H1 (cell line): ENCODE results near the gene BHMT. TPM values are rescaled to one million over a fixed set of nuclear protein-coding genes. Genes with fewer than 3 reads are reported as not detected.

Source experiments
- CTCF ChIA-PET: fragments of 300-600 bp; sonication (Branson Sonifier 250); formaldehyde crosslinking; loops from one replicate; lab custom pipeline; 2021; ENCODE audit not compliant: partially characterized antibody; lab: Charles Lee
- POLR2A ChIA-PET: fragments of 300-600 bp; sonication (Branson Sonifier 250); formaldehyde crosslinking; loops from one replicate; lab custom pipeline; 2021; ENCODE audit warnings: inconsistent platforms; ENCODE audit not compliant: partially characterized antibody; lab: Charles Lee
- DNase-seq, 2 experiments: peaks; one replicate each; pipeline versions ENCODE4 v3.0.0 to v3.0.0-alpha.2; 2010 to 2022; ENCODE audit warnings: low spot score in 2 of 2, low read depth in 1 of 2, mixed read lengths in 1 of 2
- FAIRE-seq: peaks from 2 replicates; lab custom pipeline; 2011; peaks lifted over from hg19 to GRCh38; lab: Jason Lieb, UNC
- H2AFZ ChIP-seq: 2 replicates; pipeline ENCODE4 v1.8.1; 2012; ENCODE audit warnings: low read length, inconsistent platforms
- H2AK5ac ChIP-seq: 2 replicates; pipeline ENCODE4 v1.6.1; 2013; ENCODE audit warnings: low read depth, low read length
- H2BK120ac ChIP-seq: replicated peaks from 2 replicates; pipeline ENCODE3; 2013; ENCODE audit warnings: low read depth, low read length, inconsistent platforms
- H2BK12ac ChIP-seq: 2 replicates; pipeline ENCODE4 v1.6.1; 2013; ENCODE audit warnings: low read depth, low read length
- H2BK15ac ChIP-seq: 2 replicates; pipeline ENCODE4 v1.6.1; 2013; ENCODE audit warnings: low read length
- H2BK20ac ChIP-seq: 2 replicates; pipeline ENCODE4 v1.6.1; 2013; ENCODE audit warnings: low read length
- H2BK5ac ChIP-seq: 2 replicates; pipeline ENCODE4 v1.6.1; 2013; ENCODE audit warnings: low read depth, low read length
- H3K14ac ChIP-seq: 2 replicates; pipeline ENCODE4 v1.6.1; 2013; ENCODE audit warnings: inconsistent platforms; ENCODE audit not compliant: insufficient read length
- H3K18ac ChIP-seq: 2 replicates; pipeline ENCODE4 v1.6.1; 2013; ENCODE audit warnings: low read length; ENCODE audit errors: extremely low read depth
- H3K23ac ChIP-seq: 2 replicates; pipeline ENCODE4 v1.6.1; 2013; ENCODE audit warnings: inconsistent platforms; ENCODE audit not compliant: insufficient read length
- H3K23me2 ChIP-seq: 2 replicates; pipeline ENCODE4 v1.6.1; 2013; ENCODE audit warnings: low read depth, low read length
- H3K27ac ChIP-seq: 2 replicates; pipeline ENCODE4 v1.6.1; 2011; ENCODE audit warnings: low read depth, low read length, inconsistent platforms
- H3K27me3 ChIP-seq, 4 experiments: replicated peaks in 1 of 4; 1 replicate in 1 of 4; 2 replicates in 3 of 4; pipeline versions ENCODE4 v1.6.1 to v1.8.1; 2011 to 2013; ENCODE audit warnings: low read length in 3 of 4, mild to moderate bottlenecking in 3 of 4, inconsistent platforms in 2 of 4, mixed read lengths in 2 of 4, moderate library complexity in 1 of 4; ENCODE audit not compliant: control insufficient read depth in 3 of 4, insufficient read depth in 3 of 4; ENCODE audit errors: extremely low read depth in 1 of 4
- H3K36me3 ChIP-seq, 4 experiments: 2 replicates each; pipeline versions ENCODE4 v1.6.1 to v1.8.1; 2011 to 2013; ENCODE audit warnings: mild to moderate bottlenecking in 4 of 4, low read length in 3 of 4, moderate library complexity in 2 of 4, control low read depth in 1 of 4, inconsistent platforms in 1 of 4; ENCODE audit not compliant: insufficient read depth in 4 of 4, control insufficient read depth in 2 of 4
- H3K4ac ChIP-seq: replicated peaks from 2 replicates; pipeline ENCODE3; 2013; ENCODE audit warnings: low read length, low read depth, mixed read lengths, inconsistent platforms; ENCODE audit not compliant: insufficient read length
- H3K4me1 ChIP-seq, 4 experiments: replicated peaks in 1 of 4; 1 replicate in 1 of 4; 2 replicates in 3 of 4; pipeline versions ENCODE4 v1.6.1 to v1.8.1; 2011 to 2013; ENCODE audit warnings: low read length in 3 of 4, inconsistent platforms in 2 of 4, mixed read lengths in 1 of 4; ENCODE audit not compliant: insufficient read depth in 4 of 4, control insufficient read depth in 3 of 4
- H3K4me2 ChIP-seq, 2 experiments: 2 replicates each; pipeline versions ENCODE4 v1.6.1 to v1.8.1; 2011 to 2013; ENCODE audit warnings: low read depth in 2 of 2, low read length in 2 of 2, control low read depth in 1 of 2, inconsistent platforms in 1 of 2, mild to moderate bottlenecking in 1 of 2; ENCODE audit not compliant: insufficient read depth in 1 of 2
- H3K4me3 ChIP-seq, 4 experiments: fragments of 200-600, 300-600 bp in 1 of 4; sonication (generic), shearing (Covaris generic), sonication (Bioruptor Twin) in 1 of 4; 2 replicates each; pipeline versions ENCODE4 v1.5.1 to v1.8.1; 2011 to 2016; ENCODE audit warnings: low read length in 4 of 4, low read depth in 3 of 4, control low read depth in 2 of 4, inconsistent platforms in 2 of 4, mild to moderate bottlenecking in 2 of 4, mixed read lengths in 1 of 4, moderate library complexity in 1 of 4; ENCODE audit not compliant: insufficient read depth in 2 of 4; ENCODE audit errors: extremely low read depth in 1 of 4
- H3K56ac ChIP-seq: replicated peaks from 2 replicates; pipeline ENCODE3; 2013; ENCODE audit warnings: low read depth, mild to moderate bottlenecking, mixed read lengths, low read length, inconsistent platforms; ENCODE audit not compliant: insufficient read length
- H3K79me1 ChIP-seq: 2 replicates; pipeline ENCODE4 v1.6.1; 2013; ENCODE audit warnings: low read depth, low read length, control low read depth
- H3K79me2 ChIP-seq, 2 experiments: 2 replicates each; pipeline versions ENCODE4 v1.6.1 to v1.8.1; 2012 to 2013; ENCODE audit warnings: low read length in 2 of 2, mild to moderate bottlenecking in 2 of 2, inconsistent platforms in 1 of 2; ENCODE audit not compliant: insufficient read depth in 2 of 2, control insufficient read depth in 1 of 2
- H3K9ac ChIP-seq, 4 experiments: replicated peaks in 1 of 4; 1 replicate in 1 of 4; 2 replicates in 3 of 4; pipeline versions ENCODE4 v1.6.1 to v1.8.1; 2011 to 2013; ENCODE audit warnings: low read depth in 3 of 4, low read length in 3 of 4, control low read depth in 2 of 4, mild to moderate bottlenecking in 2 of 4, moderate library complexity in 2 of 4, inconsistent platforms in 1 of 4; ENCODE audit errors: extremely low read depth in 1 of 4
- H3K9me3 ChIP-seq, 2 experiments: 2 replicates each; pipeline versions ENCODE4 v1.6.1 to v1.8.1; 2012 to 2013; ENCODE audit warnings: mild to moderate bottlenecking in 2 of 2, moderate library complexity in 2 of 2, control low read depth in 1 of 2, inconsistent platforms in 1 of 2, low read depth in 1 of 2, low read length in 1 of 2, mixed read lengths in 1 of 2; ENCODE audit not compliant: insufficient read depth in 2 of 2
- H4K20me1 ChIP-seq, 2 experiments: replicated peaks in 1 of 2; 2 replicates each; pipeline versions ENCODE3 to v1.8.1; 2011 to 2013; ENCODE audit warnings: inconsistent platforms in 2 of 2, low read length in 2 of 2, mild to moderate bottlenecking in 1 of 2; ENCODE audit not compliant: insufficient read depth in 2 of 2, control insufficient read depth in 1 of 2
- H4K5ac ChIP-seq: 2 replicates; pipeline ENCODE4 v1.6.1; 2013; ENCODE audit warnings: low read length, low read depth, mixed read lengths, inconsistent platforms; ENCODE audit not compliant: insufficient read length
- H4K8ac ChIP-seq: 2 replicates; pipeline ENCODE4 v1.8.0; 2013; ENCODE audit warnings: mild to moderate bottlenecking, moderate library complexity, low read length, inconsistent platforms; ENCODE audit not compliant: insufficient read depth; ENCODE audit errors: extremely low read depth
- H4K91ac ChIP-seq: replicated peaks from 2 replicates; pipeline ENCODE3; 2013; ENCODE audit warnings: low read length, mixed read lengths, inconsistent platforms; ENCODE audit not compliant: insufficient read length
- HDAC2 ChIP-seq, 2 experiments: fragments of 300-600 bp in 1 of 2; sonication (generic) in 1 of 2; IDR thresholded peaks; 2 replicates each; pipeline ENCODE4 v1.6.1; 2011 to 2012; ENCODE audit warnings: low read depth in 2 of 2, low read length in 2 of 2, mild to moderate bottlenecking in 2 of 2, moderate library complexity in 2 of 2, borderline replicate concordance in 1 of 2, inconsistent platforms in 1 of 2
- JUND ChIP-seq: IDR thresholded peaks from 2 replicates; pipeline ENCODE4 v1.6.1; 2011; ENCODE audit warnings: mild to moderate bottlenecking, improper control_type of control experiment, low read length
- PHF8 ChIP-seq: fragments of 200-600 bp; sonication (generic); conservative IDR thresholded peaks from 2 replicates; pipeline ENCODE4 v1.7.1; 2012; ENCODE audit warnings: low read depth, mild to moderate bottlenecking, inconsistent platforms, low read length, moderate library complexity
- RBBP5 ChIP-seq: IDR thresholded peaks from 2 replicates; pipeline ENCODE4 v1.7.1; 2012; ENCODE audit warnings: low read depth, mild to moderate bottlenecking, inconsistent platforms, low read length, moderate library complexity, borderline replicate concordance
- RXRA ChIP-seq: IDR thresholded peaks from 2 replicates; pipeline ENCODE4 v1.6.1; 2011; ENCODE audit warnings: low read depth, mild to moderate bottlenecking, low read length, moderate library complexity; ENCODE audit not compliant: insufficient read depth
- SP1 ChIP-seq: IDR thresholded peaks from 2 replicates; pipeline ENCODE4 v1.6.1; 2011; ENCODE audit warnings: low read depth, low read length
- SRF ChIP-seq: IDR thresholded peaks from 2 replicates; pipeline ENCODE4 v1.6.1; 2011; ENCODE audit warnings: mild to moderate bottlenecking, low read depth, low read length, moderate library complexity
- WGBS, 2 experiments: shearing (Covaris generic) in 1 of 2; methylation state at CpG; one replicate each; pipeline versions ENCODE4 v1.1.6 to v1.1.7; 2013 to 2015; ENCODE audit warnings: low lambda C conversion rate in 2 of 2, mixed read lengths in 2 of 2, inconsistent platforms in 1 of 2, low coverage in 1 of 2, missing lambda C conversion rate in 1 of 2; ENCODE audit not compliant: insufficient replicate concordance in 2 of 2, insufficient coverage in 1 of 2, insufficient read length in 1 of 2; ENCODE audit errors: extremely low coverage in 1 of 2, missing lambda C conversion rate in 1 of 2; 5-methylcytosine and 5-hydroxymethylcytosine counted together
- polyA plus RNA-seq, 7 experiments: library from polyadenylated mRNA; depleted of rRNA in 3 of 7; stranded (reverse) in 5 of 7; unstranded in 2 of 7; fragments of >200 nt in 5 of 7; fragments of 200-250 nt in 2 of 7; gene quantifications; 1 replicate in 5 of 7; 2 replicates in 1 of 7; 4 replicates in 1 of 7; pipeline versions ENCODE4 v1.2.1 to v1.2.3, GENCODE V29; 2011 to 2013; ENCODE audit warnings: missing spikeins in 2 of 7, mixed read lengths in 2 of 7
- total RNA-seq: library from RNA; stranded (reverse); fragmentation: NEBNext Ultra II Directional; extraction: Animal tissue kit (Norgen Biotek cat#: 25700); gene quantifications from 2 replicates; pipeline ENCODE4 v1.2.1, GENCODE V29; 2021

The BHMT gene
- total and polyA plus RNA-seq, 2 of the 8 experiments (the other 6 are each of a cell fraction or from before 2014, with no cell fraction given), result 0.54 to 1.6 TPM

DNA sequence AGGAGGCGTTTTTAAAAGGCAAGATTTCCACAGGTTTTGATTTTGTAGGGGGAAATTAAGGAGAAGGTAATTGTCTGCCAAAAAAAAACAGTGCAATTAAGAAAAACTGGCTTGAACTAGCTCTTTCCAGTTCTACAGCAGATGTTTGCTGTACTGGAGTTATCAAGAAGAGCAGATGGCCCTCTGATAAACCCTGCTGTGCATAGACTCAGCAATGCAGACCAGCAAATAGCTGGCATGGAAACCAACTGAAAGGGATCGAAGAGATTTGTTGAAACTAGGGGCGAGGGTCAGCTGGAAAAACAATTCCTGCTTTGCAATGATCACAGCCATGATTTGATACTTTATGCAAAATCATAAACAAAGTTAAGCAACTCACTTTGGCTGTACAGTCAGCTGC lies 17.8 kb upstream of the BHMT start:
- H3K36me3 ChIP-seq, result no peaks in the 10 kb centered on the region
- no peaks in the 10 kb centered on the region for H3K79me1 ChIP-seq
- H2BK120ac ChIP-seq, result no peak overlapping the region
- H3K4me1 ChIP-seq, result no peaks in the 10 kb centered on the region
- H4K5ac ChIP-seq, result no peak overlapping the region
- H3K27me3 ChIP-seq, result no peaks in the 10 kb centered on the region; a peak in 1 of 7 replicates
- H3K27ac ChIP-seq, result no peak overlapping the region
- no peak overlapping the region for H3K4ac ChIP-seq
- H4K91ac ChIP-seq, result no peak overlapping the region
- DNase-seq (no peak), FAIRE-seq (no peak)
- no peak overlapping the region for H3K18ac ChIP-seq
- no peaks in the 10 kb centered on the region for H3K79me2 ChIP-seq
- POLR2A ChIA-PET, result interaction anchor here (0.5 kb wide), 1 partner anchor 445 kb away, joined by 5 read pairs; no protein-coding TSS in a partner anchor
- CTCF ChIA-PET, result no interaction called here
- no peak overlapping the region for H2AFZ ChIP-seq
- 94 to 100% methylated on average over 1 to 3 of the region's 3 CpGs for WGBS, 2 experiments
- no peaks in the 10 kb centered on the region for H4K20me1 ChIP-seq
- H4K8ac ChIP-seq, result no peak overlapping the region
- H3K4me2 ChIP-seq, result no peak overlapping the region
- H2BK20ac ChIP-seq, result no peak overlapping the region
- H2BK12ac ChIP-seq, result no peak overlapping the region
- no peak overlapping the region for H3K23ac ChIP-seq
- H2AK5ac ChIP-seq, result no peak overlapping the region
- H2BK15ac ChIP-seq, result no peak overlapping the region
- H3K9ac ChIP-seq, result no peak overlapping the region
- H2BK5ac ChIP-seq, result no peak overlapping the region
- H3K4me3 ChIP-seq, result no peak overlapping the region
- H3K56ac ChIP-seq, result no peak overlapping the region
- no peaks in the 10 kb centered on the region for H3K9me3 ChIP-seq
- no peak overlapping the region for H3K14ac ChIP-seq
- H3K23me2 ChIP-seq, result no peaks in the 10 kb centered on the region
- TF ChIP-seq HDAC2 (IDR thresholded peaks at IDR 0.05; ENCODE audit: borderline replicate concordance in 1 of 2, low read depth in 2 of 2, low read length in 2 of 2) (no peak), RBBP5 (no peak), SP1 (no peak), RXRA (no peak), PHF8 (no peak), JUND (no peak), SRF (no peak)
